NCI-H146 treated with DMSO at 0.1 percent for 48 hours (cell line): Measurements from ENCODE around the gene MLXIPL.
A peak's percentile ranks its signal among the peaks of the same experiment; 100 is the strongest.
"Not testable (repeated sequence)": the region's sequence is repeated elsewhere in the genome, so short reads cannot be mapped to it uniquely, and the experiment has no call there.

ENCODE experiments used
- DNase-seq: peaks from one replicate; lab custom pipeline; 2025; ENCODE audit not compliant: unreplicated experiment; lab: John Stamatoyannopoulos, UW

MLXIPL gene

GRCh38 chr7:73582664-73583202 lies 41.6 kb downstream of the MLXIPL start:
- no peak for DNase-seq

GRCh38 chr7:73581006-73581405 lies 43.3 kb downstream of the MLXIPL start:
- DNase-seq = not testable (repeated sequence)

DNA sequence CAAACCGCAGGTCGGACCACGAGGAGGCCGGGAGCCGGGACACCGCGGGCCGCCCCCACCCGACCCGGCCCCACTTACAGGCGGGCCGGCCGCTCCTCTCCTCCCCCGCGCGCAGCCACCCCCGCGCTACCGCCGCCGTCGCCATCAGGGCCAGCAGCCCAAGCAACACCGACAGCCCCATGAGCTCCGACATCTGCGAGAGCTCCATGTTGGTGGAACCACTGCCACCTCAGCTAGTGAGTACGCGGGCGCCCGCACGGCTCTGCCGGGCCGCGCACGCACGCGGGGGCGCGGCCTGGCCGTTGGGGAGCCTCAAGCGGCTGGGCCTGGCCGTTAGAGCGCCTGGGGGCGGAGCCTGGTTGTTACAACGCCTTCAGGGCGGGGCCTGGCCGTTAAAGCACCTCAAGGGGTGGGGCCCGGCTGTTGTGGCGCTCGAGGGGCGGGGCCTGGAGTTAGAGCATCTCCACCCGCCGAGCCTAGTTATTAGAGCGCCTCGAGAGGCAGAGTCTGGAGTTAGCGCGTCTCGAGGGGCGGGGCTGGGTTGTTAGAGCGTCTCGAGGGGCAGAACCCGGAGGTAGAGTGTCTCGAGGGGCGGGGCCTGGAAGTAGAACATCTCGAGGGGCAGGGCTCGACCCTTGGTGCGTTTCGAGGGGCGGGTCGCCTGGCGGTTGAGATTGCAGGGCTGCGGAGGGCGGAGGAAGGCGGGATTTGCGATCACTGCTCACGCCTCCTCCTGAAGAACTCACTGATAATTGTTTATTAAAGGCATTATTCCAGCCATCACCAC lies 45.8 kb downstream of the MLXIPL start, which contains the start of gene TBL2:
TSS of gene TBL2 (minus strand) at position 238 of the 787 bp plus-strand sequence. CDS start at position 208, 30 bp downstream.
- DNase-seq = peak; percentile 97

DNA sequence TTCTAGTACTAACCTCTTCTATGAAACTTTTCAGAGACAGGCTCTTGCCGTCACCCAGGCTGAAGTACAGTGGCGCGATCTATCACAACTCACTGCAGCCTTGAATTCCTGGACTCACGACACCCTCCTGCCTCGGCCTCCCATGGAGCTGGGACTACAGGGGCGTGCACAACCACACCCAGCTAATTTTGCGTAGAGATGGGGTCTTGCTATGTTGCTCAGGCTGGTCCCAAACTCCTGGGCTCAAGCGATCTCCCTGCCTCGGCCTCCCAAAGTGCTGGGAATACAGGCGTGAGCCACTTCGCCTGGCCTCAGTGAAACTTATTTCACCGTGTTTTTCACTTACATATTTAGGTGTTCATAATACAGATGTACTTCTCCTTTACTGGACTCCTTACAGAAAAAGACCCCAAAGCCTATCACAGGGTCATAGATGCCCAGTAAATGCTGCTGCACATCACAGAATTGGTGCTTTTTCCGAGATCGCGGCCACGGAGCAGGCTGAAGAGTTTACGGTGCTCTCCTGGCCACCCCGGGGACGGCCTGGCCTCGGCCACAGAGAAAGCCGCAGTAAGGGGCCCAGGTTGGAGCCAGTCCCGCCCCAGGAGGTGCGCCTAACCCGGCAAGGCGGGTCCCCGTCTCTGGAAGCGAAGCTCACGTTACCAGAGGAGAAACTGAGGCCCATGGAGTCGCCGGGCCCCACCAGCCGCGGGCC lies 46.5 kb downstream of the MLXIPL start:
- no peak for DNase-seq

- DNase-seq = no peak
These were observed 50.5 kb downstream of the MLXIPL start for GRCh38 chr7:73573791-73574190.

DNA sequence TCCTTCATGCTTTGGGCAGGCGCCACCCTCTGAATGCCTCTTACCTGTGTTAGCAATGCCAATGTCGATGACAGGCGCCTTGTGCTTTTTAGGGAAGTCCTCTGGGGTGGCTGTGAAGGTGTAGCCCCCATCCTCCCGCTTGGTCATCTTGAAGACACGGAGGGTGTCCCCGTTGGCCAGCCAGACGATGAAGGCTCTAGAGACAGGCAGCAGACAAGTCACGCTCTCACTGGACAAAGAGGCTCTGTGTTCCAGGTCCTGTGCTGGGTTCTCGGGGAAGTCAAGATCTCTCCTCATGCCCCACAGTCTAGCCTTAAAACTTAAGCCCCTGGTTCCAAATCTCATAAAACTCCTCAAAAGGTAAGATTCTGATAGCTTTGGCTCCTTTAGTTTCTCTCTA lies 51.0 kb downstream of the MLXIPL start:
- DNase-seq = no peak

DNA sequence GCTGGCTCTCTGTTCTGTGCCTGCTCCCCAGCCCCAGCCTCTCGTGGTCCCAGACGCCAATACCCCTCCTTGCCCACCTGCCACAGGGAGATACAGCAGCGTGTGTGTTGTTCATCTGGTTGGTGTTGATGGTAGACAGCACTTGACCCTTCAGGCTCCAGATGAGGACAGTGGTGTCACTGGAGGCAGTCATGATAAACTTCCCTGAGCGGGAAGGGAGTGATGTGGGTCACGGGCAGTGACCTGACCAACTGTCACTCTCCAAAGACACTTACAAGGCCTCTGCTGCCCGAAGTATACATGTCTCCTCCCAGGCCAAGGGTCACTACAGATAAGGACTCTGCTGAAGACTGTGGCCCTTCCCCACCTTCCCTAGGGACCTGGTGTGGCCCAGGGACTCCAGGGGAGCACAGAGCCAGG lies 51.5 kb downstream of the MLXIPL start:
- DNase-seq = no peak

GRCh38 chr7:73570977-73571376 lies 53.3 kb downstream of the MLXIPL start:
- DNase-seq = no peak

DNA sequence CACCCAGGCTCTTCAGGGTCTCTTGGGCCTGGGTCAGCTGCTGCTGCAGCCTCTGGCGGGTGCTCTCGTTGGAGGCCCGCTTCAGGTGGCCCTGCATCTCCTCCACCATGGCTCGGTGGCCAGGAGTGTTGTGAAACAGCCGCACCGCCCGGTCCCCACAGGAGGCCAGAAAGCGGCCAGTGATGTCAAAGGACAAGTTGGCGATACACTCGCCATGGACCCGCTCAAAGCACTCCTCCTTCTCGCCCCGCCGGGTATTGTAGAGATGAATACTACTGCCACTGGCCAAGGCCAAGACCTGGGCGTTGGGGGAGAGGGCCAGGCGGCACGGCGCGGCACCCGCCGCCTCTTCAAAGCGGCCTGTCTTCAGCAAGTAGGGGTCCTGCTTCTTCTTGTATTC lies 53.8 kb downstream of the MLXIPL start:
- DNase-seq = no peak

- DNase-seq = no peak
These were observed 55.2 kb downstream of the MLXIPL start for GRCh38 chr7:73569042-73569608.

GRCh38 chr7:73567846-73568685 lies 56.3 kb downstream of the MLXIPL start:
- DNase-seq = no peak

- no peak for DNase-seq
These were observed 57.2 kb downstream of the MLXIPL start for GRCh38 chr7:73567140-73567539.

GRCh38 chr7:73566431-73566830 lies 57.9 kb downstream of the MLXIPL start:
- not testable (repeated sequence) for DNase-seq

- no peak for DNase-seq
These were observed 58.5 kb downstream of the MLXIPL start for GRCh38 chr7:73565675-73566340.

GRCh38 chr7:73560109-73560835 lies 64.0 kb downstream of the MLXIPL start:
- DNase-seq = no peak

- peak; percentile 29 for DNase-seq
These were observed 66.7 kb downstream of the MLXIPL start, which contains the start of gene BCL7B for GRCh38 chr7:73557397-73558257. Gene BCL7B, minus strand, starts transcription at chr7:73557690. Its CDS starts 112 bp downstream, at chr7:73557578.

- peak; percentile 80 for DNase-seq
These were observed 67.3 kb downstream of the MLXIPL start for GRCh38 chr7:73557108-73557396.

GRCh38 chr7:73556208-73557107 lies 67.9 kb downstream of the MLXIPL start:
- DNase-seq = no peak
